Ishikawa (cell line): Measurements from ENCODE around the gene MAP3K1.

Experiments used
- CEBPB ChIP-seq: IDR thresholded peaks from 2 replicates; pipeline ENCODE4 v1.6.1; 2012
- CREB1 ChIP-seq: IDR thresholded peaks from 2 replicates; pipeline ENCODE4 v1.6.1; 2012; ENCODE audit warnings: low read depth
- EGR1 ChIP-seq: IDR thresholded peaks from 2 replicates; pipeline ENCODE4 v1.6.1; 2012
- EP300 ChIP-seq: IDR thresholded peaks from 2 replicates; pipeline ENCODE4 v1.6.1; 2012; ENCODE audit warnings: borderline replicate concordance
- FOXM1 ChIP-seq: IDR thresholded peaks from 2 replicates; pipeline ENCODE4 v1.6.1; 2012; ENCODE audit warnings: low read depth, borderline replicate concordance
- MAX ChIP-seq: IDR thresholded peaks from 2 replicates; pipeline ENCODE4 v1.6.1; 2012
- NFIC ChIP-seq: IDR thresholded peaks from 2 replicates; pipeline ENCODE4 v1.6.1; 2012
- RAD21 ChIP-seq: IDR thresholded peaks from 2 replicates; pipeline ENCODE4 v1.6.1; 2012; ENCODE audit warnings: low read depth
- TAF1 ChIP-seq: IDR thresholded peaks from 2 replicates; pipeline ENCODE4 v1.6.1; 2012; ENCODE audit warnings: low read depth, mild to moderate bottlenecking
- TCF12 ChIP-seq: IDR thresholded peaks from 2 replicates; pipeline ENCODE4 v1.6.1; 2012; ENCODE audit warnings: low read depth
- TEAD4 ChIP-seq: IDR thresholded peaks from 2 replicates; pipeline ENCODE4 v1.6.1; 2012
- USF1 ChIP-seq: IDR thresholded peaks from 2 replicates; pipeline ENCODE4 v1.6.1; 2012
- YY1 ChIP-seq: IDR thresholded peaks from 2 replicates; pipeline ENCODE4 v1.6.1; 2012; ENCODE audit warnings: low read depth
- ZBTB7A ChIP-seq: IDR thresholded peaks from 2 replicates; pipeline ENCODE4 v1.6.1; 2012; ENCODE audit warnings: low read depth
- TF ChIP-seq, protein P1 (sequence below): IDR thresholded peaks from 2 replicates; pipeline ENCODE4 v1.6.1; 2012; ENCODE audit warnings: low read depth, mild to moderate bottlenecking

Gene MAP3K1

DNA sequence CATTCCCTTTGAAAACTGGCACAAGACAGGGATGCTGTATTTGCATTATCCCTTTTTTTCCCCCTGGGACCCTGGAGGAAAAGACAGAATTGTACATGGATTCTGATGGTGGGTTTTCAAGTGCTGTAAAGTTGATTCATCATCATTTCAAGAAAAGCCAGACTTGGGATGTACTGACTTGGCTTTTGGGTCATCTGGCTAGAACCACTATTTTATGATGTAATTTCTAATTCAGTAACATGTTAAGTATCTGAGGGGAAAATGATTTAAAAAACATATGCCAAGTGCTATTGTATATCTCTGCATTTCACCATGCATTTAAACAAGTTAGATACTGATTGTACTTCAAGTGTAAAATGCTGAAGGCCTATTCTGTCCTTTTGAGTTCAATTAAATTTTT, 15.2 kb upstream of the MAP3K1 start:
- TF ChIP-seq EP300 = no peak
- TF ChIP-seq NFIC = no peak
- no peak for TF ChIP-seq USF1
- no peak for TF ChIP-seq MAX
- TF ChIP-seq ZBTB7A = no peak
- TF ChIP-seq TCF12 = no peak
- no peak for TF ChIP-seq TEAD4
- no peak for TF ChIP-seq TAF1
- TF ChIP-seq YY1 = no peak
- no peak for TF ChIP-seq CREB1
- TF ChIP-seq FOXM1 = no peak

GRCh38 chr5:56801256-56801655, 14.1 kb upstream of the MAP3K1 start:
- TF ChIP-seq TCF12 = no peak
- TF ChIP-seq USF1 = no peak
- TF ChIP-seq CREB1 = no peak
- TF ChIP-seq, protein P1, sequence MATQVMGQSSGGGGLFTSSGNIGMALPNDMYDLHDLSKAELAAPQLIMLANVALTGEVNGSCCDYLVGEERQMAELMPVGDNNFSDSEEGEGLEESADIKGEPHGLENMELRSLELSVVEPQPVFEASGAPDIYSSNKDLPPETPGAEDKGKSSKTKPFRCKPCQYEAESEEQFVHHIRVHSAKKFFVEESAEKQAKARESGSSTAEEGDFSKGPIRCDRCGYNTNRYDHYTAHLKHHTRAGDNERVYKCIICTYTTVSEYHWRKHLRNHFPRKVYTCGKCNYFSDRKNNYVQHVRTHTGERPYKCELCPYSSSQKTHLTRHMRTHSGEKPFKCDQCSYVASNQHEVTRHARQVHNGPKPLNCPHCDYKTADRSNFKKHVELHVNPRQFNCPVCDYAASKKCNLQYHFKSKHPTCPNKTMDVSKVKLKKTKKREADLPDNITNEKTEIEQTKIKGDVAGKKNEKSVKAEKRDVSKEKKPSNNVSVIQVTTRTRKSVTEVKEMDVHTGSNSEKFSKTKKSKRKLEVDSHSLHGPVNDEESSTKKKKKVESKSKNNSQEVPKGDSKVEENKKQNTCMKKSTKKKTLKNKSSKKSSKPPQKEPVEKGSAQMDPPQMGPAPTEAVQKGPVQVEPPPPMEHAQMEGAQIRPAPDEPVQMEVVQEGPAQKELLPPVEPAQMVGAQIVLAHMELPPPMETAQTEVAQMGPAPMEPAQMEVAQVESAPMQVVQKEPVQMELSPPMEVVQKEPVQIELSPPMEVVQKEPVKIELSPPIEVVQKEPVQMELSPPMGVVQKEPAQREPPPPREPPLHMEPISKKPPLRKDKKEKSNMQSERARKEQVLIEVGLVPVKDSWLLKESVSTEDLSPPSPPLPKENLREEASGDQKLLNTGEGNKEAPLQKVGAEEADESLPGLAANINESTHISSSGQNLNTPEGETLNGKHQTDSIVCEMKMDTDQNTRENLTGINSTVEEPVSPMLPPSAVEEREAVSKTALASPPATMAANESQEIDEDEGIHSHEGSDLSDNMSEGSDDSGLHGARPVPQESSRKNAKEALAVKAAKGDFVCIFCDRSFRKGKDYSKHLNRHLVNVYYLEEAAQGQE = no peak
- TF ChIP-seq TEAD4 = no peak
- TF ChIP-seq EGR1 = no peak
- TF ChIP-seq RAD21 = no peak
- no peak for TF ChIP-seq CEBPB

- TF ChIP-seq TEAD4 (no peak), FOXM1 (no peak), TAF1 (no peak), RAD21 (no peak), USF1 (no peak), ZBTB7A (no peak), EP300 (no peak), MAX (no peak), CREB1 (no peak), EGR1 (no peak), NFIC (no peak), TCF12 (no peak), YY1 (no peak)
- TF ChIP-seq, protein P1 = no peak
These were observed 13.1 kb upstream of the MAP3K1 start for GRCh38 chr5:56802205-56802604.

GRCh38 chr5:56803025-56803424, 12.3 kb upstream of the MAP3K1 start:
- TF ChIP-seq MAX (no peak), TEAD4 (no peak), EP300 (no peak), RAD21 (no peak), EGR1 (no peak), USF1 (no peak), CEBPB (no peak), TCF12 (no peak)
- TF ChIP-seq, protein P1 = no peak
